HG03066 (cell line): Measurements from ENCODE around the gene PLEKHM1.

ENCODE experiments used
- ATAC-seq: cut with Tn5 transposase; IDR thresholded peaks from one replicate; pipeline ENCODE4 v1.9.1; 2021; ENCODE audit warnings: low read depth; ENCODE audit not compliant: unreplicated experiment

PLEKHM1 gene

GRCh38 chr17:45405250-45406086 is 85.1 kb downstream of the PLEKHM1 start:
- no peak for ATAC-seq

DNA sequence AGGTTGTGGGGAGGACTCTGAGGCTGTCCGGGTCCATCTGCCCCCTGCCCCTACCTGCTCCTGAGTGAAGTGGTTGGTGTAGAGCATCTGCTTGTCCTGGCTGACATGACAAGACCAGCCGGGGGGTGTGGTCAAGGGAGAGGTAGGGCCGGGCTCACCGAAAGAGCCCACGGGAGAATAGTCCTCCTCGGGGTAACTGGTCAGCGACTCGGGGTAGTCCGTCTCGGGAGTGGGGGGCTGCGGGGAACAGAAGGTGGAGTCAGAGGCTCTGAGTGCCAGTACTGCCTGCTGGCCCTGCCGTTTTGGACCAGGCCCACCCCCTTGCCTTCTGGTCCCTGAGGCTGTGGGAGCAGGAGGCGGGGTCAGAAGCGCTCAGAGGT is 85.7 kb downstream of the PLEKHM1 start:
- no peak for ATAC-seq

GRCh38 chr17:45403906-45404490 is 86.5 kb downstream of the PLEKHM1 start:
- ATAC-seq, result no peak

DNA sequence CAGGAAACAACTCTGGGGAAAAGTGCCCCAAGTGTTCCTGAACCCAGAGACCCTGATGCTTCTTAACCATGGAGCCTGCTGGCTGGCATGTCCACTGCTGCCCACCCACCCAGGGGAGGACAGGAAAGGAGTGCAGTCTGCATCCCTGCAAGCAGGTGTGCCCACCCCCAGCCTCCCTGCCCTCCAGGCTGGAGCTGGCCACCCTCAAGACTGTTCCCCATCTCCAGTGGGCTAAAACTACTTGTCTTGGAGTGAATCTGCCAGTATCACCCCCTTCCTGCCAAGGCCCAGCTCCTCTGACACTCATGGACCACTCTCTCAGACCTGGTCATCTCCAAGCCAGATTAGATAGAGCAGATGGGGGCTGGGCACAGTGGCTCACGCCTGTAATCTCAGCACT is 87.6 kb downstream of the PLEKHM1 start:
- no peak for ATAC-seq

GRCh38 chr17:45398800-45399199 is 91.7 kb downstream of the PLEKHM1 start:
- no peak for ATAC-seq

DNA sequence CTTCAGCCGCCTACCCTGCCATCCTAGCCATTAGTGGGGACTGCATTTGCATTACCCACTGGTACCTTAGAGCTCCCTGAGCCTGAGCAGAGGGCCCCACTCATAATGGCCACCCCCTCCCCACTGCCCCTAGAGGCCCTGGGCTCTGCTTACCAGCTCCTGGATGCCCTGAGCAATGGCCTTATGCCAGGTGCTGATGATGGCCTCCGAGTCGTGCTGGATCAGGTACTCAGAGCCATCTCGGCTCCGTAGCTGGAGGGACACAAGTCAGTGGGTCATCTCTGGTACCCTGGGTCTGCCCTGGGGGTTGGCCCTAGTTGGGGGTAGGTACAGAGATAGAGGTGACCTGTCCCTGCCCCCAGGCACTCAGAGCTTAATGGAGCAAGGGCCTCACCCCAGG is 92.7 kb downstream of the PLEKHM1 start:
- ATAC-seq, result no peak

GRCh38 chr17:45396496-45397205 is 93.9 kb downstream of the PLEKHM1 start:
- no peak for ATAC-seq

DNA sequence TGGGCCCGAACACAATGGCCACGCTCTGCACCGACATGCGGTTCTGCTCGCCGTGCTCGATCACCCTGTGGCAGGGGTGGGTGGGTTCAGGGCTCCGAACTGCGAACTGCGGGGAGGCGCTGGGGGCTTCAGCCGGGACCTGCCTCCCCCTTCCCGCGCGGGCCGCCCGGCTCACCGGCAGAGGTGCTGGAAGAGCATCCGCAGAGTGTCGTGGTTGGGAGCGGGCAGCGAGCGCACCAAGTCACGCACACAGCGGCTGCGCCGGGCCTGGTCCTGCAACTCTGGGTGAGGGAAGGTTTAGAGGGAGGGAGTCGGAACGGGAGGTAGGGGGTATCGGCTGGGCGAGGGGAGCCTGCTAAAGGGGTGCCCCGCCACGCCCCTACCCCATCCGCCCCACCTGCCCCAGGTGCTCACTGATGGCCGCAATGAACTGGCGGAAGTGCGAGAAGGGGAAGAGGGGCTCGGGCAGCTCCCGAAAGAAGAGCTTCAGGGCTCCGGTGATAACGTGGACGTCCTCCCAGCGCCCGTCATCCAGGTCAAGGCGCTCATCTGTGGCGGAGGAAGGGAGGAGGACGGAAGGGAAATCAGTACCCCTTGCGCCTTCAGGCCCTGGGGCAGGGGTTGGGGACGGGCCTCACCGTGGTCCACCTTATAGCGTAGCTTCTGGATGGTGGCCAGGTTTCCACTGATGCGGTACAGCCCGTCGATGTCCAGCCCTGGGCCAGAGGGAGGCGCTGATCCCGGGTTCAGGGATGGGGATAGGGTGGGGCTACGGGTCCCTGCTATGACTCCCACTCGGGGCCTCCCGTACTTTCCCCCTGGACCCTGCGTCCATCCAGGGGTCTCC is 94.7 kb downstream of the PLEKHM1 start:
- ATAC-seq, result no peak

GRCh38 chr17:45394913-45395568 is 95.5 kb downstream of the PLEKHM1 start:
- ATAC-seq, result no peak

GRCh38 chr17:45394564-45394912 is 96.0 kb downstream of the PLEKHM1 start:
- no peak for ATAC-seq

- no peak for ATAC-seq
Measured at GRCh38 chr17:45394091-45394490, 96.4 kb downstream of the PLEKHM1 start.

- no peak for ATAC-seq
Measured at GRCh38 chr17:45393411-45393810, 97.1 kb downstream of the PLEKHM1 start.

- no peak for ATAC-seq
Measured at GRCh38 chr17:45391918-45392317, 98.6 kb downstream of the PLEKHM1 start.

DNA sequence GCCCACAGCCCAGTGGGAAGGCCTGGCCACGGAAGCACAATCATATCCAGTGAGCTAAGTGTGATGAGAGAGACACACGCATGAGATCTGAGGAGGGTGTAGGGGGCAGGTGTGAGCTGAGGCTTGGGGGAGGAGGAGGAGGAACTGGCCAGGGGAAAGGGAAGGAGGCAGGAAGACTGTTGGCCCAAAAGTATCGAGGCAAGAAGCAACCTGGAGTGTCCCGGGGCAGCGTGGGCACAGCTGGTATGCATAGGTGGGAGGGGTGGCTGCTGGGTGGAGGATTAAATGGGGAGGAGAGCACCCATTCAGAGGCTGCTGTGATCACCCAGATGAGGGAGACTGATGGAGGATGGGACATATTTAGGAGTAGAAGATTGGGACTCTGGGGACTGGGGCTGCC is 99.2 kb downstream of the PLEKHM1 start:
- no peak for ATAC-seq

DNA sequence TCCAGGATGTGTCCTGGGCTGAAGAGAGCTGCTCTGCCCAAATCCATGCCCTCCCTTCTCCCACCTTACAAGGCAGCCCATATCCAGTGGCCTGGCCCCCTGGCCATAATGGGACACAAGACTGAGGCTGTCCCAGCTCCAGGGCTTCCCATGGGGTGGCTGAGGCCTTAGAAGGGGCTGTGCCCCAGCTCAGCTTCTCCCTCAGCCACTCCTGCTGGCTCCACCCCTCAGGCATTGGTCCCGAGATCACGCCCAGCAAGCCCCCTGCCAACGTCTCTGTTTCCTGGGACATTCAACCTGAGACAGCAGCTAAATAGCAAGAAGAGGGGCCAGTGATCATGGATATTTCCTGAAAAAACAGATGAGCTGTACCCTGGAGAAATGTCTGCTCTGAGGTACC is 101.2 kb downstream of the PLEKHM1 start:
- no peak for ATAC-seq

- no peak for ATAC-seq
Measured at GRCh38 chr17:45388604-45389325, 101.8 kb downstream of the PLEKHM1 start.

GRCh38 chr17:45387739-45388138 is 102.8 kb downstream of the PLEKHM1 start:
- ATAC-seq, result no peak

GRCh38 chr17:45386178-45386577 is 104.3 kb downstream of the PLEKHM1 start:
- ATAC-seq, result no peak
